ENCODE results near the gene DPP6. TPM values are rescaled to one million over a fixed set of nuclear protein-coding genes. Genes with fewer than 3 reads are reported as not detected.

DPP6 gene
- total and polyA plus RNA-seq, 9 of the 15 experiments (the other 6 are each of a cell fraction or from before 2014, with no cell fraction given): not detected

- TF ChIP-seq MGA (IDR thresholded peaks at IDR 0.05) (peak; percentile 95), ZNF311 (CRISPR knock-in tag; IDR thresholded peaks at IDR 0.05) (0 out of 2 replicates have a peak, but pooled peaks have one; percentile 15), ETV5 (CRISPR knock-in tag; IDR thresholded peaks at IDR 0.05; ENCODE audit: low read depth) (peak; percentile 52; the same call in 1 of the 2 replicates), CREM (IDR thresholded peaks at IDR 0.05; ENCODE audit: low read depth) (peak; percentile 37; the same call in 1 of the 2 replicates), SRSF9 (IDR thresholded peaks at IDR 0.05; ENCODE audit: borderline replicate concordance, low read depth, low read length) (no peak), TARDBP (IDR thresholded peaks at IDR 0.05) (no peak), ZNF592 (IDR thresholded peaks at IDR 0.05) (peak; percentile 94), HCFC1 (IDR thresholded peaks at IDR 0.05; ENCODE audit: low read depth, low read length) (no peak), DPF2 (IDR thresholded peaks at IDR 0.05) (peak; percentile 83), BMI1 (IDR thresholded peaks at IDR 0.05; ENCODE audit: low read length) (no peak)
Observed at GRCh38 chr7:154672659-154673415, 620.6 kb downstream of the DPP6 start (continued).
